B cell (primary cell): ENCODE data around the gene PLD1.

Source experiments
- EZH2 ChIP-seq: IDR thresholded peaks from 2 replicates; pipeline ENCODE4 v1.6.1; 2012; ENCODE audit warnings: borderline replicate concordance, low read depth, mild to moderate bottlenecking, moderate library complexity, low read length; ENCODE audit not compliant: insufficient read depth, poor library complexity, severe bottlenecking
- TF ChIP-seq, protein P1 (sequence below): fragments of 200-600 bp; IDR thresholded peaks from one replicate; pipeline ENCODE4 v1.8.0; 2022; ENCODE audit warnings: antibody characterized with exemption, mild to moderate bottlenecking

DNA sequence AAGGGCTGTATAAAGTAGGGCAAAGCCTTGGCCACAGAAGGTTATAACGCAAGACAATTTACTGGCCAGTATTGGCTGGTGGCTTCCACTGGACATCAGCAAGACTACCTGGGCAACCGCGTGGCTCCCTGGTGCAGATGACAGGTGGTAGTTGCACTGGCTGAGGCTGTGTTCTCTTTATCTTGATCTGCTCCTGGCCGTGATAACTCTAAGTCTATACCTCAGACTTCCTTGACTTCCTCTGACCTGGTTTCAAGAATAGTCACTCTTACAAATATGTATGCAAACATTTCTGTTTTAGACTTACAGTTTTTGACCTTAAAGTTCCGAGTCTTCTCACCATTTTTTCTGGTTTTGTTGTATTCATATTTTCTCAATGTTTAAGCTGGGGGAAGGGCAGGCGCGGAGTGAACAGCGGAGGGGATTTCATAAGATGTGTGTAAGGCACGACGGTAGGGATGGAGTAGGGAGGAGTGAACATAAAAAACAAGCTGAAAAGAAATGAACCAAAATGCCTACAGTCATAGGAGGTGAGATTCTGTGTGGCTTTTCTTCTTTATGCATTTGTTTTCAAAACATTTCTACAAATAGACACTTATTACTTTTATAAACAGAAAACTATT, 17.7 kb upstream of the PLD1 start:
- TF ChIP-seq, protein P1, sequence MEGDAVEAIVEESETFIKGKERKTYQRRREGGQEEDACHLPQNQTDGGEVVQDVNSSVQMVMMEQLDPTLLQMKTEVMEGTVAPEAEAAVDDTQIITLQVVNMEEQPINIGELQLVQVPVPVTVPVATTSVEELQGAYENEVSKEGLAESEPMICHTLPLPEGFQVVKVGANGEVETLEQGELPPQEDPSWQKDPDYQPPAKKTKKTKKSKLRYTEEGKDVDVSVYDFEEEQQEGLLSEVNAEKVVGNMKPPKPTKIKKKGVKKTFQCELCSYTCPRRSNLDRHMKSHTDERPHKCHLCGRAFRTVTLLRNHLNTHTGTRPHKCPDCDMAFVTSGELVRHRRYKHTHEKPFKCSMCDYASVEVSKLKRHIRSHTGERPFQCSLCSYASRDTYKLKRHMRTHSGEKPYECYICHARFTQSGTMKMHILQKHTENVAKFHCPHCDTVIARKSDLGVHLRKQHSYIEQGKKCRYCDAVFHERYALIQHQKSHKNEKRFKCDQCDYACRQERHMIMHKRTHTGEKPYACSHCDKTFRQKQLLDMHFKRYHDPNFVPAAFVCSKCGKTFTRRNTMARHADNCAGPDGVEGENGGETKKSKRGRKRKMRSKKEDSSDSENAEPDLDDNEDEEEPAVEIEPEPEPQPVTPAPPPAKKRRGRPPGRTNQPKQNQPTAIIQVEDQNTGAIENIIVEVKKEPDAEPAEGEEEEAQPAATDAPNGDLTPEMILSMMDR: no peak
- no peak for TF ChIP-seq EZH2
